ENCODE results near the gene CFAP206.
"Not testable (repeated sequence)": the region's sequence is repeated elsewhere in the genome, so short reads cannot be mapped to it uniquely, and the experiment has no call there.

The CFAP206 gene

GRCh38 chr6:87420360-87420759 is 12.6 kb downstream of the CFAP206 start:
- no peak for DNase-seq (ENCODE audit: low read depth)

GRCh38 chr6:87421576-87421975 is 13.8 kb downstream of the CFAP206 start:
- no peak for DNase-seq (ENCODE audit: low read depth)

DNA sequence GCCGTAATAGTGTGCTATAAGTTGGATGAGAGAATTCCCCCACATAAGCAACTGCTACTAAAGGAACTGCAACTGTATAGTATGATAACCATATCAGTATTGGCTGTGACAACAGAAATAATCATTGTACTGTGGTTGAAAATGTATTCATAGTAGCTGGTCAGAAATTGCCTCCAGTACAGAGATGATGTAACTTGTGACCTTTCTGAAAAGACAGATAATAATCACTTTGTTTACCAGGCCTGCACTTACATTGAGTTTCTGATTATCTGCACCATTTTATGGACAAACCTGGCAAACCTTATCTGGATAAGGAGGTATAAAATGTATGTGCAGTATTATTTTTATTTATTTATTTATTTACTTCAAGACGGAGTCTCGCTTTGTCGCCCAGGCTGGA is 19.0 kb downstream of the CFAP206 start:
- no peak for DNase-seq (ENCODE audit: low read depth)

- DNase-seq (ENCODE audit: low read depth): no peak
These were observed 22.7 kb downstream of the CFAP206 start for GRCh38 chr6:87430499-87430898.

DNA sequence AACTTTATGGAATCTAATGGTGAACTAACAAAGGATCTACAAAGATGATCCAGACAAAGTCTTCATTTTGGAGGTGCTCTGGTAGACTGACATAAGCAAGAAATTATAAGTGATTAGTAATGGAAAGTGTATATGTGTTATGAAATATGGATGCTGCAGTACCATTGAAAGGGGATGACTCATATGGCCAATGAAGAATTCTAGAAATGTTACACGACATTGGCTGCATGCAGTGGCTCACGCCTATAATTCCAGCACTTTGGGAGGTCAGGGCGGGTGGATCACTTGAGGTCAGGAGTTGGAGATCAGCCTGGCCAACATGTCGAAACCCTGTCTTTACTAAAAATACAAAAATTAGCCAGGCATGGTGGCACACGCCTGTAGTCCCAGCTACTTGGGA is 23.5 kb downstream of the CFAP206 start:
- no peak for DNase-seq (ENCODE audit: low read depth)

- DNase-seq (ENCODE audit: low read depth): no peak
These were observed 28.7 kb downstream of the CFAP206 start for GRCh38 chr6:87436435-87436834.

- DNase-seq (ENCODE audit: low read depth): no peak
These were observed 33.9 kb downstream of the CFAP206 start for GRCh38 chr6:87441711-87442110.

DNA sequence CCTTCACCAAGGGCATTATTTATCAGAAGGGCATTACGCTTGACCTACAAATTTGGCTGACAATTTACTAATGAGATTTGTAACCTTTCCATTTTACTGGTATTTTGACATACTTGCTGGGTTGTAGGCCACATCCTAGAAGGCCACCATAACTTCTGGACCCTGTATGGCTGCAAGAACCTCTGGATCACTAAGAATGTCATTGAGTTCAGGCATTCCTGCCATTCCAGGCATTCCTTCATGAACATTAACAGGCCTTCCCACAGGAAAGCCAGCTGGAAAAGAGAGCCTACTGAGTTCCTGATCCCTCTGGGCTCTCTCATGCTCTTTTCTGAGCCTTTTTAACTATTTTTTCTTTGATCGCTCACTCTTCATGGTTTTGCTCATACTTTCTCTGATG is 36.6 kb downstream of the CFAP206 start:
- no peak for DNase-seq (ENCODE audit: low read depth)

- DNase-seq (ENCODE audit: low read depth): no peak
These were observed 57.3 kb downstream of the CFAP206 start for GRCh38 chr6:87465051-87465450.

DNA sequence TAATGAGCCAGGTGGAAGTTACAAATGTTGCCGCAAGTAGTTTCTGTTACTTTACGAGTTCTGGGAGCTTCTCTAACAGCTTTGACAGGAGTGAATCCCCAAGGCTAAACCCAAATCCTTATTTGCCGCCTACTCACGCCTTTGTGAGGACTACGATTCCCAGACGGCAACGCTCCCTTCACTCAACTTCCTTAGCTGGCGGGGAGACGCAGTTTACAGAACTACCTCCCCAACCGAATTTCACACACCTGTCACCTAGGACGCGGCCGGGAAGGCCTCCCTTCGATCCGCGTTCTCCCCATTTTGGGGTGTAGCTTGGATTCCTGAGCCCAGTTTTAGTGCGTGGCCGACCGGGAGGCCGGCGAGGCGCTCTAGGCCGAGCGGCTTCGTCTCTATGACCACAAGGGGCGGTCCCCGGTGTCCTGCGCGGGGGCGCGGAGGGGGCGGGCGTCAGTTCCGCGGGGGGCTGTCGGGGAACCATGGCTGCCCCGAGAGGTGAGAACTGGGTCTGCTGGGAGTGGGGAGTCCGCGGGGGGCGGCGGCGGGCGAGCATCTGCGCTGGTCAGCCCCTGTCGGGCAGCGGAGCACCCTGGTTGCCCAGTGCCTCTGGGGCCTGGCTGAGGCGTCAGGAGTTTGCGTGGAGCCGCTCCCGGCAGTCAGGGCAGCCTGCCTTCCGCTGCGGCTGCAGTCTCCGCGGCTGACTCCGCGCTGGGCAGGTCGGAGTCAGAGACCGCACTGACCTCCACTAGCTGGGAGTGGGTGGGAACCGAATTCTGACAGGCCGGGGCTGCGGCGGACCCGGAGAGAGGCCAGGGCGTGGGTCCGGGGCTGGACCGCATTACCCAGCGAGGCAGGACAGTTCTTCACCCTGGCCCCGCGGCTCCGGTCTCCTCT is 65.0 kb downstream of the CFAP206 start, which contains the start of gene SLC35A1:
Gene SLC35A1, plus strand, starts transcription at position 450 of the 894 bp plus-strand sequence. Its CDS starts 30 bp downstream, at position 480.
- DNase-seq (ENCODE audit: low read depth): peak; percentile 84

- no peak for DNase-seq (ENCODE audit: low read depth)
These were observed 65.7 kb downstream of the CFAP206 start for GRCh38 chr6:87473419-87473903.

DNA sequence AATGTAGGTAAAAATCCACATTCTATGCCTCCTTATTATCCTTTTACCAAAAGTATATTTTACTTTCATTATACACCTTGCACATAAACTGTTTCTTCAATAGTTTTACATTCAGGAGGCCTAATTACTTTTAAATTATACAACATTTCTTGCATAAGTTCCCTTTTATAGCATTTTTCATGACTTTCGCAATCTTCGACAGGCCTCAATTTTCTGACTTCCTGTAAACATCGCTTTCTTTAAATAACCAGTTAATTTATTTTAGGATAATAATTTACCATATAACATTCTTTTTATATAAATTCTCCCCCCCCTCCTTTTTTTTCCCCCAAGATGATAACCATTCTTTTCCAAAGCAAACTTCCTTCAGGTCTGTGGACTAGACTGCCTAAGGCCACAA is 74.2 kb downstream of the CFAP206 start:
- DNase-seq (ENCODE audit: low read depth): no peak

DNA sequence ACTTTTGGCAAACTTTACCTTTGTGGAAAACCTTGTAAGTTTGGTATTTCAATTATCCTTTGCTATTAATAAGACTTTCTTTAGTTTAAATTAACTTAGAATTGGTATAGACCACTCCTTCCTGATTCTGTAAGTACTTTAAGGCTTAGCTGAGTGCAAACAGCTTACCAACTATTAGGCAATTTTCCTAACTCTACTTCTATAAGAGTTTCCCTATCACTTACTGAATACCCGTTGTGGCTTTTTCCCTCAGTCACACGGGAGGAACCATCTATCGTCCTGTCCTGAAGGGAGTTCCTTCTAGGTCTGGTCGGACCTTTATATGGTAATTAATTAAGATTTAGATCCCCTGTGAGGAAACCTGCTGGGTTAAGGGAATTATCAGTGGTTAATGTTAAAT is 74.6 kb downstream of the CFAP206 start:
- DNase-seq (ENCODE audit: low read depth): no peak

DNA sequence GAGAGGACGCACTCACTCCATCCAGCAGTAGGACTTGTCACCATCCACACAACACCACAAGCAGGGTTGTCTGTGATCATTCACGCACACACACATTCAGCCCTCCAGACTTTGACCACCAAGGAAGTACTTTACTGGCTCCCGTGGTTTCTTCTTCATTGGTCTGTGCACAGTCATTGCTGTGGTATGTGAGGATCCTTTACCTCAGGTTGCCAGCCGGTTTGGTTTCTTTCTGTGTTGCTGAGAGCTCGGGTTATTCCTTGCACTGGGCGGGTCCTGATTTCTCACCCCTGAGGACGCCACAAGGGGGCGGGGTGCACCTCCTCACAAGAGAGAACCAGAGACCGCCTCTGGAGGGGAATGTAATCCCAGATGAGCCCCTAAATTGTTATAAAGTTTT is 76.2 kb downstream of the CFAP206 start:
- no peak for DNase-seq (ENCODE audit: low read depth)

- no peak for DNase-seq (ENCODE audit: low read depth)
These were observed 76.7 kb downstream of the CFAP206 start for GRCh38 chr6:87484491-87484890.

- no peak for DNase-seq (ENCODE audit: low read depth)
These were observed 79.8 kb downstream of the CFAP206 start for GRCh38 chr6:87487555-87487954.

GRCh38 chr6:87489326-87489725 is 81.6 kb downstream of the CFAP206 start:
- not testable (repeated sequence) for DNase-seq (ENCODE audit: low read depth)

- no peak for DNase-seq (ENCODE audit: low read depth)
These were observed 87.1 kb downstream of the CFAP206 start for GRCh38 chr6:87494761-87495422.

DNA sequence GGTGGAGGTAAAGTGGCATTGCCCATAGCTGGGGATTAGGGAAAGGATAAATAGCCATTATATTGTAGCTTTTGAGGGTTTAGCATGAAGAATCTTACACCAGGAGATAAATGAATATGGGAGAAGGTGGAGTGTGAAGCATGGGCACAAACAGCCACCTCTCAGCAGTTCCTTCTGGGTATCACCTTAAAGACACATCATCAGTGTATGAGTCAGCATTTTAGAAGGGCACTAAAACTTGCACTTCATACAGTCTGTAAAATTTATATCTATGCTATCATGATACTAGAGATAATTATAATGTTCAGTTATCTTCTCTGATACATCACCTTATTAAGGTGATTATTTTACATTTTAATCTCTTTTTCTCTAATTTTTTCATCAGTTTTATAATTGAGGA is 90.3 kb downstream of the CFAP206 start:
- no peak for DNase-seq (ENCODE audit: low read depth)

DNA sequence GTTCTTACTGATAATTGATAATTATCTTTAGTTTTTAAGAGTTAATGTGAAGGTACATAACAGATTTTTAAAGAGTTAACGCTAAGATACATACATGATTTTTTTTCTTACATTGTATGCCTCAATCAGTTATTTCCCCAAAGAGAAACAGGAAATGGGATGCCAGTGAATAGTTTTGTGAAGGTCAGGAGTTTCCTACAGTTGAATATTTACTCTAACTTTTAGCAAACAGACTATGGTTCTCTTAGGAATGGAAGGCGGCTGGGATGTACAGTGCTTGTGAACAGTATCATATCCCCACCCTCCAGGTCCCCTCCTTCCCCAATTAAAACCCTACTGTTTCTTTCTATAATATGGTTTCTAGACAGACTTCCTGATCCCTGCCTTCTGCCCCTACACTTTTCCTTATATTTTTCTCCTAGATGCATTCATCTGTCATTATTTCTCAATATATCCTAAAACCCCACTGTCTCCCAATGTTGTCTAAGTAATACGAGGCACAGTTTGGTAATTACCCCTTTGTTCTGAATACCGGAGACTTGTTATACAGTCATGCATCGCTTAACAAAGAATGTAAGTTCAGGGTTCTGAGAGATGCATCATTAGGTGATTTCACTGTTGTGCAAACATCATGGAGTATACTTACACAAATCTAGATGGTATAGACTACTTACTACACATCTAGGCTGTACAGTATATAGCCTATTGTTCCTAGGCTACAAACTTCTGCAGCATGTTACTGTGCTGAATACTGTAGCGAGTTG is 94.2 kb downstream of the CFAP206 start:
- no peak for DNase-seq (ENCODE audit: low read depth)

- no peak for DNase-seq (ENCODE audit: low read depth)
These were observed 96.7 kb downstream of the CFAP206 start for GRCh38 chr6:87504441-87504840.
